Effector CD4-positive, alpha-beta T cell (primary cell): Measurements from ENCODE around the gene CDC42.

Experiments used
- DNase-seq: peaks from one replicate; pipeline ENCODE4 v3.0.0-alpha.2; 2020

The CDC42 gene

GRCh38 chr1:22038036-22038435, 14.5 kb upstream of the CDC42 start:
- no peak for DNase-seq

GRCh38 chr1:22039594-22040285, 12.8 kb upstream of the CDC42 start:
- peak; percentile 84 for DNase-seq

DNA sequence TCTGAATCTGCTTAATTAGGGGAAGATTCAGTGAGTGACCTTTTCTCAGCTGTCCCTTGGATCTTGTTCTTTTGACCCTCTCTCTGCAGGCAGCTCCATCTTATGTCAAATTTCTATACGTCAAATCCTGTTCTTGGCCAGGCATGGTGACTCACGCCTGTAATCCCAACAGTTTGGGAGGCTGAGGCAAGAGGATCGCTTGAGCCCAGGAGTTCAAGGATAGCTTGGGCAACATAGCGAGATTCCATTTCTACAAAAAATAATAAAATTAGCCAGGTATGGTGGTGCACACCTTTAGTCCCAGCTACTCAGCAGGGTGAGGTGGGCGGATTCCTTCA, 12.3 kb upstream of the CDC42 start:
- no peak for DNase-seq

DNA sequence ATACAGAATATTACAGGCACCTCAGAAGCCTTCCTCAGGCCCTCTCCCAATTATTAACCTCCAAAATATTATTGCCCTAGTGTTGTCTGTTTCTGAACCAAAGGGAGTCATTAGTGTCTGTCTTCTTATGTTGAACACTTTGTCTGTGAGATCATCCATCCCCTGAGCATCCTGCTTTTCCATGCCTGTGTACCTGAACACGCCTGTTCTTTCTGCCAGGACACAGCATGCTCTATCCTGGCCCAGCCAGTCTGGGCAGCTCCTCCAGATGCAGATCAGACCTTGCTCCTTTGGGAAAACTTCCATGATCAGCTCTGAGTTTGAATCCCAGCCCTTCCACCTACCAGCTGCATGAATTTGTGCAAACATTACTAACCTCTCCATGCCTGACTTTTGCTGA, 11.0 kb upstream of the CDC42 start:
- no peak for DNase-seq

- DNase-seq, result no peak
These were observed 9.2 kb upstream of the CDC42 start for GRCh38 chr1:22043198-22043769.

DNA sequence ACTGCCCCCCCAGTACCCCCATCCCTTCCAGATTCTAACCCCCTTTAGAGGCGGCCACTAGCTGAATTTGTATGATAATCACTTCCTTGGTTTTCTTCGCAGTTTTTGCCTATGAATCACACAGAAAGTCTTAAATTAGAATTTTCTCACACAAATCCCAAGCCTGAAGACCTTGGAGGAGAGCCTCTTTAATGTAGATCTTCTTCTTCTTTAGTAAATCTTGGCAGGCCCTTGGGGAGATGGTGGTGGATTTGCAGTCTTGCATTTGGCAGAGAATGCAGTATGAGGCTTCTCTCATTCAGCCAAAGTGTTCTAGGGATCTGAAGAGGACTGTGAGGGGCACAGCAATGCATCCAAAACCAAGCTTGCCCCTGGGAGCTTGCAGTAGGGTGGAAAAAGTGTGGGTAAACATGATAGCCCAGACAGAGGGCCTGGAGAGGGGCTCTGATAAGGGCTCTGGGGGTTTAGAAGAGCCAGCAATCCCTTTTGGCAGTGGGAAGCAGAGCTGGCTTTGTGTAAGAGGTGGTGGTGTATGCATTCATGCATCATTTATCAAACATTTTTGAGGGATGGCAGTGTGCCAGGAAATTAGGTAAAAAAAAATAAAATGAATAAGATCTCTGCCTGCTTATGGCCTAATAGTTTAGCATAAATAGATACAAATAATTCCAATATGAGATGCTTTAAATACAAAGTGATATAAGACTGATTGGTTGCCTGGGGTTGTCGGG, 7.7 kb upstream of the CDC42 start:
- no peak for DNase-seq

- no peak for DNase-seq
These were observed 6.8 kb upstream of the CDC42 start for GRCh38 chr1:22045604-22046228.

- DNase-seq, result no peak
These were observed 3.9 kb upstream of the CDC42 start for GRCh38 chr1:22048351-22049192.

DNA sequence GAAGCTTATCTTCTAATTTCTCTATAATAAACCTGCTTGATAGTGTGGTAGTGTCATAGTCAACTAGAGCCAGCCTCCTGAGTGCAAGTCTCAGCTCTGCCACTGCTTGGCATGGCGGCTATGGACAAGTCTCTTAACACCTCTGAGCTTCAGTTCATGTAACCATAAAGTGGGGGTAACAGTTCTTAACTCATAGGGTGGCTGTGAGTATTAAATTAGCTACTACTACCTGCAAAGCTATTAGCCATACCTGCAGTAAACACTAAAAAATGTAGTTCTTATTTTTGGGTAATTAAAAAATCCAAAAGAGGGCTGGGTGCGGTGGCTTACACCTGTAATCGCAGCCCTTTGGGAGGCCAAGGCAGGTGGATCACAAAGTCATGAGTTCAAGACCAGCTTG, 2.2 kb upstream of the CDC42 start:
- no peak for DNase-seq

DNA sequence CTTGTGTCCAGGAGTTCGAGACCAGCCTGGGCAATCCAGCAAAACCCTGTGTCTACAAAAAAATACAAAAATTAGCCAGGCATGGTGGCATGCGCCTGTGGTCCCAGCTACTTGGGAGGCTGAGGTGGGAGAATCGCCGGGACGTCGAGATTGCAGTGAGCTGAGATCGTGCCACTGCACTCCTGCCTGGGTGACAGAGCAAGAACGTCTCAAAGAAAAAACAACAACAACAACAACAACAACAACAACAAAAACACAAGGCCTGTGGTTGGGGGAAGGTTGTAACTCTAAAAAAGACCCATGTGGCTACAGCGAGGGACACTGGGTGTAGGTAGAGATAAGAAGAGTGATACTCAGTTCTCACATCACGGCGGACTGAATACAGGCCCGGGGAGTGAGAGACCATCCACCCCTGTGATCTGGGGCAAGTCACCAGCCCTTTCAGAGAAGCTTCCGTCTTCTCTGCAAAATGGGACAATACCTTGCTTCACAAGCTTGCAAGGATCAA, 848 bp upstream of the CDC42 start:
- no peak for DNase-seq

DNA sequence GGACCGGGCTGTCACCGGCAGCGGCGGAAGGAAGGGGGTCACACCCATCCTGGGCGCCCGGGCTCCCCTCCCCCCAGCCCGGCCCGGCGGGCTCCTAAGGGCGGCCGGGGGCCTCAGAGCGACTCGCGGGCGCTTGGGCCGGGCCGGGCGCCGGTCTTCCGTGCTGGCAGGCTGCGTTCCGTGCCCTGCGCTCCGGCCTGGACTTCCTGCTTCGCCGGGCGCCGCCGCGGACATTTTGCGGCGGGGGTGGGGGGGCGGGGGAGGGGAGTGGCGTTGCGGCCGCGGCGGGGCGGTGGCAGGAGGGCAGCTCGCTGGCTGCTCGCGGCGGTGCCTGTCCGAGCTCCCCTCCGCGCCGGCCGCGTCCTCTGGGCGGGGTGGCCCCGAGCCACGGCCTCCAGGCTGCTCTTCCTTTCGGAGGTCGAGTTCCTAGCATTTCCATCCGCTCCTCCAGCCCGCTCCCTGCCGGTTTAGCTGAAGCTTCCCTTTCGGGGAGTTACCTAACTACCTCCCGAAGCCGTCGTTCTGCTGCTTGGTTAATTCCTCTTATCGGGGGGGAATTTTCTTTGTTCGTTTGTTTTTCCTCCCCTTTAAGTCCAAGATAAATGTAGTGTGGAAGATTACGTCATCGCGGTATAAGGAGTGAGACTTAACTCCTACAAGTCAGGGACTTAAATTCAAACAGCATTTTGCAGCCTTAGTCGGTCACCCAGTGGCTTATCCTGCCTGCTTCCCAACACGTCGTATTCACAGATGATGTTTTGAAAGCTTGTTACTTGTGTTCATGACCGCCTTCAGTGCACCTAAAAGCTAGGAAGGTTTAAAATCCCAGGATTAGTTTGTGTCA, 730 bp downstream of the CDC42 start:
- peak; percentile 42 for DNase-seq

DNA sequence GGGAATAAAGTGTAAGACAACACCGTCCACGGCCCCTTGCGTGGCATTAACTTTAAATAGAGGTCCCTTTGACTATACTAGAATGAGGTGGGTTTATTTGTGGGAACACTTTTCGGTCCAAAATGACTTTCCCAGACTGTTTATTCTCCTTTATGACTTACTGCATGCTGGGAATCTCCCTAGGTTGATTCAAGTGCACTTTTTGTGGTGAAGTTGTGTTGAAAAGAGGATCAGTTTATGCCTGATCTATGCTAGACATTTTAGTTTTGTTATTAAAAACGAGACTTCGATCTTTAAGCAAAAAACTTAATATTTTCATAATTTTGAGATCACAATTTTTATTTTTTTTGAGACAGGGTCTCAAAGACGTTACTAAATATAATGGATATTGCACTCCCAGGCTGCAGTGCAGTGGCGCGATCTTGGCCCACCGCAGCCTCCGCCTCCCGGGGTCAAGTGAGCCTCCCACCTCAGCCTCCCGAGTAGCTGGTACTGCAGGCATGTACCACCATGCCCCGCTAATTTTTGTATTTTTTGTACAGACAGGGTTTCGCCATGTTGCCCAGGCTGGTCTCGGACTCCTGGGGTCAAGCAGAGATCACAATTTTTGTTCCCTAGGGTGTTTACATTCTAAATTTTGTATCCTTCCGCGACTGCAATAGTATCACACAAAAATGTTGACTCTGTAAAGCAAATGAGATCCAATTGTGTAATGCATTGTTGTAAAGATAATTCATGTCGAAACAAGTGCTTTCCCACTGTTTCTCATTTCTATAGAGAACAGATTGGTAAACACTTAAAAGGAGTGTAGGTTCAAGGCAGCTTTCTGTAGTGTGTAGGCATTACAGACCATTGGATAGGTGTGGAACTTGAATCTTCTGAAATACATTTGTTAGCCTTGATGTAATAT, 1.6 kb downstream of the CDC42 start:
- no peak for DNase-seq

- no peak for DNase-seq
These were observed 3.0 kb downstream of the CDC42 start for GRCh38 chr1:22055463-22055862.

GRCh38 chr1:22056043-22056442, 3.5 kb downstream of the CDC42 start:
- no peak for DNase-seq

DNA sequence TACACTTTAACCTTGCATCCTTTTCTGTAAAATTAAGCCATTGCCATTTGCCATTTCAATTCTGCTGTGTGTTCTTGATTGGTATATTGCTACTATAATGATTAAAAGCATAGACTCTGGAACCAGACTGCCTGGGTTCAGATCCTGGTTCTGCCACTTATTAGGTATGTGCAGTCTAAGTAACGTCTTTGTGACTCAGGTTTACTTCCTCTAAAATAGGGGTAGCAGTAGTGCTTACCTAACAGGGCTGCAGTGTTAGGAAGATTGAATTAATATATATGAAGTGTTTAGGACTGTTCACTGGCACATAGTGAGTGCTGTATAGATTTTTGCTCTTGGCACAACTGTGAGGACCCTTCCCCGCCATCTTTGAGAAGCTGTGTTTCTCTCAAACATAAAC, 4.4 kb downstream of the CDC42 start:
- DNase-seq, result no peak

- DNase-seq, result no peak
These were observed 5.4 kb downstream of the CDC42 start for GRCh38 chr1:22057861-22058260.

DNA sequence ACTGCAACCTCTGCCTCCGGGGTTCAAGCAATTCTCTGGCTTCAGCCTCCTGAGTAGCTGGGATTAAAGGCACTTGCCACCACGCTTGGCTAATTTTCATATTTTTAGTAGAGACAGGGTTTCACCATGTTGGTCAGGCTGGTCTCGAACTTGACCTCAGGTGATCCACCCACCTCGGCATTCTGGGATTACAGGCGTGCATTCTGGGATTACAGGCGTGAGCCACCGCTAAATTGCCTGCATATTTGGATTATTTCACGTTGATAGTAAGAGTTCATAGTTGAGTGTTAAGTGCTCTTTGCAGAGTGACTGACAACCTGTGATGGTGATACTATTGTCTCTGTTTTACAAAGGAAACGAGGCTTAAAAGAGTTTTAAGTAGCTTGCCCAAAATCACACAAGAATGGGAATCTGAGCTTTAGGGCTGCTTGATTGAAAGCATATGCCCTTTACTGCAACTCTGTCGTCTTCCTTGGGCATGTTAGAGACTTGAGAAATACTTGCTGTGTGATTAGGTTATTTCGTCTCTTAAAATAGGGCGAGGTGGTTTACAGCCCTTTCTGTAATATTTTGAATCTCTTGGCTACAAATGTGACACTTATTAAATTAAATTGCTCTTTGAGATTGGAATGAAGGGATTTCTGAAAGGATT, 12.4 kb downstream of the CDC42 start:
- no peak for DNase-seq

DNA sequence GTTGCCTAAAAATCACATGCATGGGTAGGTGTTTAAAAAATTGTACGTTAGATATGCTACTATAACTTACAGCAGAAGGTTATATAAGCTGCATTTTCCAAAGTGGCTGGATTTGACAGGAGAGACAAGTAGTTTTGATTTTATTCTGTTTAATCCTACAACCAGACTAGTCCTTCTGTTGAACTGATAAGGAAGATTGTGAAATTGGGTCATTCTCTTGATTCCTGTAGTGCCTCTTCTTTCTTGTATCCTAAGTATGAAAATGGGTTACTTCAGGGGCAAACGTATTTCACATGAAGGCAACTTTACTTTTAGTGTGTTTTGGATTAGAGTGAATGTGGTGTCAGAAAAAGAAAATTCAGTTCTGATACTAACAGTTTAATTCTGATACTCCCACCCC, 19.0 kb downstream of the CDC42 start:
- DNase-seq, result no peak

GRCh38 chr1:22074803-22075202, 22.3 kb downstream of the CDC42 start:
- DNase-seq, result no peak

DNA sequence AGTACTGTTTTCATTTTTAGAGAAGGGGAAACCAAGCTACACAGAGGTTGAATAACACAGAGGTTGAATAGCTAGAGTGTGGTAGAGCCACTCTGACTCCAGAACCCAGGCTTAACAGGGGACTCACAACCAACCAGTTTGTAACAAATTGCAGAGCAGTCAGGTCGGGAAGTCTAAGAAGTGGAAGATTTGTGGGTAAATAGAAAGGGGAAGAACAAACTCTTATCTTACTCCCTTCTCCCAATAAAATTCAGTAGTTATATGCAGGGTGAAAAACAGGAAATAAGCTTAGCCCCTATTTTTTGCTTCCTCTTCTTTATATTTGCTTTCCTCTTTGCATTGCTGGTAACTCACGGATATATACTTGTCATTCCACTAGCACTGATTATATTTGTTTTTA, 23.2 kb downstream of the CDC42 start:
- DNase-seq, result no peak
